Measurements from ENCODE around the gene RBX1.

Gene RBX1

GRCh38 chr22:41022470-41023298 is 71.5 kb downstream of the RBX1 start:
- peak; percentile 26 for DNase-seq (ENCODE audit: low spot score)
